Measurements from ENCODE around the gene DDI2. TPM values are rescaled to one million over a fixed set of nuclear protein-coding genes. Genes with fewer than 3 reads are reported as not detected.

The DDI2 gene
- total and polyA plus RNA-seq, 10 of the 15 experiments (the other 5 are each of a cell fraction or from before 2014, with no cell fraction given): 3.3 to 33.1 (median 11.6) TPM

GRCh38 chr1:15605398-15606383 is 11.6 kb upstream of the DDI2 start (continued):
- TF ChIP-seq CTCF (IDR thresholded peaks at IDR 0.05 in 2 of 3, conservative IDR thresholded peaks at IDR 0.05 in 1 of 3; ENCODE audit: control insufficient read depth in 2 of 3, extremely low read depth in 1 of 3, insufficient read depth in 1 of 3, low read depth in 3 of 3, low read length in 3 of 3) (no peak), NFYA (IDR thresholded peaks at IDR 0.05; ENCODE audit: borderline replicate concordance, low read depth, low read length) (no peak)

- intact Hi-C loops (cut with micrococcal nuclease; ENCODE audit: unreplicated experiment) (no loop called here), in situ Hi-C loops (cut with MboI) (no loop called here)
- SMC1A ChIA-PET (ENCODE audit: uncharacterized antibody, unreplicated experiment): interaction anchor here (1.5 kb wide), 1 partner anchor 18 kb away, joined by 3 read pairs; no protein-coding TSS in a partner anchor
- ATAC-seq: no peak
- POLR2A ChIA-PET: no interaction called here
- no peak overlapping the region for H3K4me2 ChIP-seq (ENCODE audit: control insufficient read depth, insufficient read depth)
- no peaks in the 10 kb centered on the region for H4K20me1 ChIP-seq (ENCODE audit: control insufficient read depth, insufficient read depth)
- 75% methylated on average over 7 of the region's 7 CpGs for WGBS (ENCODE audit: insufficient coverage, insufficient replicate concordance, low lambda C conversion rate, missing lambda C conversion rate)
- H2AFZ ChIP-seq (ENCODE audit: control insufficient read depth, low read depth, low read length): no peak overlapping the region
- H3K4me1 ChIP-seq (ENCODE audit: control insufficient read depth, insufficient read depth, low read length): no peaks in the 10 kb centered on the region
- H3K9me3 ChIP-seq (replicated peaks; ENCODE audit: control insufficient read depth, insufficient read depth, low read length): no peaks in the 10 kb centered on the region
- CTCF ChIA-PET: no interaction called here
- H3K4me3 ChIP-seq: no peak overlapping the region
- no peak for TF ChIP-seq IRF4 (IDR thresholded peaks at IDR 0.05; ENCODE audit: low read depth, low read length)
- TF ChIP-seq FOXM1 (IDR thresholded peaks at IDR 0.05; ENCODE audit: low read depth, low read length): no peak
- no peak for TF ChIP-seq ZNF207 (IDR thresholded peaks at IDR 0.05; ENCODE audit: borderline replicate concordance)
- TF ChIP-seq SUPT20H (IDR thresholded peaks at IDR 0.05; ENCODE audit: borderline replicate concordance, control insufficient read depth, low read depth, low read length): no peak
- TF ChIP-seq EGR1 (IDR thresholded peaks at IDR 0.05; ENCODE audit: borderline replicate concordance in 1 of 2, low read depth in 2 of 2, low read length in 2 of 2): no peak
- TF ChIP-seq MTA2 (IDR thresholded peaks at IDR 0.05; ENCODE audit: low read depth): no peak
- TF ChIP-seq ZBTB4 (CRISPR knock-in tag; IDR thresholded peaks at IDR 0.05): no peak
- TF ChIP-seq MTA3 (IDR thresholded peaks at IDR 0.05; ENCODE audit: borderline replicate concordance, low read length): no peak
- no peak for TF ChIP-seq KAT2A (conservative IDR thresholded peaks at IDR 0.05; ENCODE audit: control insufficient read depth, low read depth, low read length)
- no peak for TF ChIP-seq HDGF (IDR thresholded peaks at IDR 0.05)
- TF ChIP-seq PML (IDR thresholded peaks at IDR 0.05; ENCODE audit: low read length): no peak
- no peak for TF ChIP-seq IKZF2 (IDR thresholded peaks at IDR 0.05)
- H3K9ac ChIP-seq (ENCODE audit: control insufficient read depth, insufficient read depth, low read length): no peak overlapping the region
- no peak overlapping the region for H3K27ac ChIP-seq (ENCODE audit: control insufficient read depth, insufficient read depth)
- H3K36me3 ChIP-seq (ENCODE audit: control insufficient read depth in 2 of 2, insufficient read depth in 2 of 2, low read length in 1 of 2): no peaks in the 10 kb centered on the region
- no peak for DNase-seq (ENCODE audit: low read depth, low spot score)
- H3K27me3 ChIP-seq (replicated peaks in 1 of 2; ENCODE audit: control insufficient read depth in 2 of 2, insufficient read depth in 2 of 2, low read length in 1 of 2): no peaks in the 10 kb centered on the region
- RAD21 ChIA-PET (ENCODE audit: unreplicated experiment): no interaction called here
- H3K79me2 ChIP-seq (ENCODE audit: control insufficient read depth, insufficient read depth, low read length): no peaks in the 10 kb centered on the region
- no peak for FAIRE-seq
- BruUV-seq (replicated peaks): no TSS peak
Observed at GRCh38 chr1:15609631-15610030, 7.6 kb upstream of the DDI2 start.

Measured in GM12878 (cell line).